T-cell (primary cell): ENCODE results near the gene AP2A2. TPM values are rescaled to one million over a fixed set of nuclear protein-coding genes. Genes with fewer than 3 reads are reported as not detected.

Experiments
- ATAC-seq, 4 experiments: fragments of 200-7000 bp in 3 of 4; fragments of 150-1000 bp in 1 of 4; cut with Tn5 transposase; replicated peaks in 1 of 4; 1 replicate in 3 of 4; 2 replicates in 1 of 4; pipeline ENCODE4 v1.10.0; 2021; ENCODE audit warnings: moderate library complexity in 3 of 4, mild to moderate bottlenecking in 2 of 4, moderate number of reproducible peaks in 1 of 4
- CTCF ChIA-PET, 2 donors: fragments of 300-600 bp; sonication (Branson Sonifier 250); formaldehyde crosslinking; loops; one replicate each; lab custom pipeline; 2022; ENCODE audit warnings: antibody characterized with exemption in 2 of 2; lab: Charles Lee
- POLR2A ChIA-PET, 2 donors: fragments of 300-600 bp; sonication (Branson Sonifier 250); formaldehyde crosslinking; loops; one replicate each; lab custom pipeline; 2022; ENCODE audit warnings: antibody characterized with exemption in 2 of 2; lab: Charles Lee
- DNase-seq, 35 experiments: peaks; one replicate each; pipeline versions ENCODE4 v3.0.0 to v3.0.0-alpha.2; 2013 to 2023
- H3K27ac ChIP-seq: one replicate; pipeline ENCODE4 v1.5.1; 2013; ENCODE audit warnings: low read length
- H3K27me3 ChIP-seq, 2 experiments: replicated peaks in 1 of 2; 1 replicate in 1 of 2; 2 replicates in 1 of 2; pipeline versions ENCODE4 v1.6.1 to v1.7.0; 2013; ENCODE audit warnings: low read length in 1 of 2, mixed read lengths in 1 of 2; ENCODE audit not compliant: control insufficient read depth in 2 of 2, insufficient read depth in 2 of 2; ENCODE audit errors: extremely low read depth in 1 of 2
- H3K36me3 ChIP-seq, 2 donors: 1 replicate in 1 of 2; 2 replicates in 1 of 2; pipeline versions ENCODE4 v1.6.1 to v1.7.0; 2013; ENCODE audit warnings: low read length in 1 of 2; ENCODE audit not compliant: control insufficient read depth in 2 of 2, insufficient read depth in 1 of 2; ENCODE audit errors: extremely low read depth in 1 of 2
- H3K4me1 ChIP-seq, 2 experiments: 1 replicate in 1 of 2; 2 replicates in 1 of 2; pipeline versions ENCODE4 v1.6.1 to v1.7.0; 2013; ENCODE audit warnings: low read length in 2 of 2, mixed read lengths in 1 of 2; ENCODE audit not compliant: insufficient read depth in 2 of 2, control insufficient read depth in 1 of 2; ENCODE audit errors: extremely low read depth in 1 of 2
- H3K4me3 ChIP-seq, 2 donors: 1 replicate in 1 of 2; 2 replicates in 1 of 2; pipeline versions ENCODE4 v1.5.1 to v1.7.0; 2013; ENCODE audit warnings: mild to moderate bottlenecking in 2 of 2, low read length in 1 of 2, moderate library complexity in 1 of 2; ENCODE audit not compliant: control insufficient read depth in 1 of 2; ENCODE audit errors: extremely low read depth in 1 of 2
- H3K9me3 ChIP-seq: 2 replicates; pipeline ENCODE4 v1.7.0; 2013
- H3K27ac Mint-ChIP-seq, 2 donors: one replicate each; pipeline ENCODE4 v1.8.0; 2020 to 2021; ENCODE audit warnings: mild to moderate bottlenecking in 2 of 2, mixed read lengths in 2 of 2
- H3K27me3 Mint-ChIP-seq, 2 donors: one replicate each; pipeline ENCODE4 v1.8.0; 2021 to 2022; ENCODE audit warnings: mixed read lengths in 2 of 2
- H3K36me3 Mint-ChIP-seq: one replicate; pipeline ENCODE4 v1.8.0; 2021; ENCODE audit warnings: mixed read lengths
- H3K4me1 Mint-ChIP-seq, 3 donors: one replicate each; pipeline ENCODE4 v1.8.0; 2020 to 2022; ENCODE audit warnings: mixed read lengths in 3 of 3, mild to moderate bottlenecking in 1 of 3
- H3K4me3 Mint-ChIP-seq, 3 donors: one replicate each; pipeline ENCODE4 v1.8.0; 2020 to 2022; ENCODE audit warnings: mild to moderate bottlenecking in 3 of 3, mixed read lengths in 3 of 3, moderate library complexity in 3 of 3
- H3K9me3 Mint-ChIP-seq, 3 donors: one replicate each; pipeline ENCODE4 v1.8.0; 2020 to 2022; ENCODE audit warnings: mixed read lengths in 3 of 3
- WGBS: methylation state at CpG from one replicate; pipeline ENCODE4 v1.1.5; 2013; ENCODE audit warnings: missing lambda C conversion rate; ENCODE audit not compliant: insufficient coverage; 5-methylcytosine and 5-hydroxymethylcytosine counted together
- total RNA-seq, 35 experiments: library from RNA in 6 of 35; stranded (reverse) in 6 of 35; fragments of 120-200 nt in 1 of 35; gene quantifications; one replicate each; pipeline versions ENCODE4 v1.2.1 to v1.2.4 and lab custom pipeline; 2013 to 2026

The AP2A2 gene
- total RNA-seq, 5 donors from 2014 or later (not counting 1 experiment from before 2014, with no cell fraction given) = 59.6 to 85.3 (median 70.8) TPM

DNA sequence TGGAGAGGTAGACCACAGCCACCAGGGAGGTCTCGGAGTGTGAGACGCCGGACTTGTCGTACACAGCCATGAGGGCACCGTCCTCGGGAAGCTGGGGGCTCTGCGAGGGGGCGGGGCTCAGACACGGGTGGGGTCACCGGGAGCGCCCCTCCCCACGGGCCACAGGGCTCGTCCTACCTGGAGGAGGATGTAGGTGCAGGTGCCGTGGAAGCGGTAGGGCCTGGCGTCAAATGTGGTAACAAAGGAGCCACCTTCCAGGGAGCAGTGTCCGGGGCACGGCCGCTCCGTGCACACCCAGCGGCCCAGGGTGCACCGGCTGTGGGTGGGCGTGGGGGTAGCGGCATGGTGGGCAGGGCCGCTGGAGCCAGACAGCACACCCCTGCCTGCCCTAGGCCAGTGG, 103.4 kb downstream of the AP2A2 start:
- Mint-ChIP-seq H3K9me3 (peaks cover 0 to 7% (median 0%) of the 10 kb centered on the region in 3 donors), H3K27ac (no peak overlapping the region), H3K4me1 (no peaks in the 10 kb centered on the region), H3K4me3 (no peak overlapping the region), H3K36me3 (no peaks in the 10 kb centered on the region), H3K27me3 (no peaks in the 10 kb centered on the region)
- POLR2A ChIA-PET = no interaction called here
- H3K36me3 ChIP-seq = no peaks in the 10 kb centered on the region
- DNase-seq = no peak
- 84% methylated on average over 23 of the region's 25 CpGs for WGBS
- CTCF ChIA-PET = no interaction called here
- no peak for ATAC-seq
- no peaks in the 10 kb centered on the region for H3K27me3 ChIP-seq
- no peak overlapping the region for H3K4me3 ChIP-seq
- H3K4me1 ChIP-seq = no peaks in the 10 kb centered on the region
- H3K27ac ChIP-seq = no peak overlapping the region
- no peaks in the 10 kb centered on the region for H3K9me3 ChIP-seq

DNA sequence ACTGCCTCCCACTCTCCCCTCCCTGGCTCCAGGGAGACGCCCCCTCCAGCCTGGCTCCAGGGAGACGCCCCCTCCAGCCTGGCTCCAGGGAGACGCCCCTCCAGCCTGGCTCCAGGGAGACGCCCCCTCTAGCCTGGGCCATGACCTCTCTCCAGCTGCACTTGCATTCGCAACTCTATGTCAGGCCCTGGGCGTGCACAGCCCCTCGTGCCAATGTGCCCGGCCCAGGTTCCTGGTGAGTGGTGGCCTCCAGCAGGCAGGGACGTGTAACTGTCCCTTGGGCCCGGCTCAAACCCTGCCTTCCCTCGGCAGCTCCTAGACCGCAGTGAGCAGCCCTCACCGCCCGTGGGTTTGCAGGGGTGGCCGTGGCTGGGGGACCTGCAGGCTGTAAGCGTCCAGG, 104.0 kb downstream of the AP2A2 start:
- POLR2A ChIA-PET = no interaction called here
- DNase-seq = no peak
- Mint-ChIP-seq H3K9me3 (peaks cover 0 to 7% (median 0%) of the 10 kb centered on the region in 3 donors), H3K4me1 (no peaks in the 10 kb centered on the region), H3K36me3 (no peaks in the 10 kb centered on the region), H3K4me3 (no peak overlapping the region), H3K27me3 (no peaks in the 10 kb centered on the region), H3K27ac (no peak overlapping the region)
- Histone ChIP-seq H3K9me3 (no peaks in the 10 kb centered on the region), H3K4me1 (no peaks in the 10 kb centered on the region), H3K4me3 (no peak overlapping the region), H3K27ac (no peak overlapping the region), H3K27me3 (no peaks in the 10 kb centered on the region), H3K36me3 (no peaks in the 10 kb centered on the region)
- CTCF ChIA-PET = no interaction called here
- ATAC-seq = no peak
- WGBS = 70% methylated on average over 16 of the region's 16 CpGs

DNA sequence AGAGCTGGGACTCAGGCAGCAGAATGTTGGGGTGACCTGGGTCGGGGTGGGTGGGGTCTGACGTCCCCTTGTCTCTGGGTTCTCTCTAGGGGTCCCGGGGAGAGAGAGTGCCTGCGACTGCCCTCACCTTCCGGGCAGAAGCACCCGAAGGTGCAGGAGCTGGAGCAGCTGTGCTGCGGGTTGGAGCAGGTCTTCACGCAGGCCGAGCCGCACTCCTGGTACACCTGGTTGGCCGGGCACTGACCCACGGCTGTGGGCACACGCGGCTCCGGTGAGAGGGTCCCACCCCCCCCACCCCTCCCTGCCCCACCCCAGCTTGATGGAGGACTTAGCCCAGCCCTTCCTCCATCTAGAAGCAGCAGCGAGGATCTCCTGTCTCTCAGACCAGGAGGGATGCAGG, 104.4 kb downstream of the AP2A2 start:
- Histone ChIP-seq H3K9me3 (no peaks in the 10 kb centered on the region), H3K27ac (no peak overlapping the region), H3K4me1 (no peaks in the 10 kb centered on the region), H3K36me3 (no peaks in the 10 kb centered on the region), H3K27me3 (no peaks in the 10 kb centered on the region), H3K4me3 (no peak overlapping the region)
- ChIA-PET POLR2A (no interaction called here), CTCF (no interaction called here)
- Mint-ChIP-seq H3K4me1 (no peaks in the 10 kb centered on the region), H3K36me3 (no peaks in the 10 kb centered on the region), H3K9me3 (peaks cover 0 to 7% (median 0%) of the 10 kb centered on the region in 3 donors), H3K4me3 (no peak overlapping the region), H3K27me3 (no peaks in the 10 kb centered on the region), H3K27ac (no peak overlapping the region)
- 64% methylated on average over 8 of the region's 16 CpGs for WGBS
- DNase-seq = no peak
- no peak for ATAC-seq

DNA sequence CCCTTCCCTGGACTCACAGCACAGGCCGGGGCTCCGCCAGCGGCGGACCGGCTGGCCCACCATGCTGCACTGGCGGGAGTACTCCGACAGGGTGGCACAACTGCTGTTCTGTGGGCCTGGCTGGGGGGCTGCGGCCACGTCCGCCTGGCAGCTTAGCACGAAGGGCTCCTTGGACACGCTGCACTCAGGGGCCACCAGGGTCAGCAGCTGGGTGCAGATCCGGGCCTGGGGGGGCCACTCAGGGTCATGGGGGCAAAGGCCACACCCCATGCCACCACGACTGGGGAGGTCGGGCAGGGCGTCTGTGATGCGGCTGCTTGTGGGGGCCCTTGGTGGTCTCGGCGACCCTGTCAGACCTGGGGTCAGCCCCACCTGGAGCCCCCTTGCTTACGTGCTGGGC, 104.9 kb downstream of the AP2A2 start:
- Mint-ChIP-seq H3K27ac (no peak overlapping the region), H3K4me3 (no peak overlapping the region), H3K4me1 (no peaks in the 10 kb centered on the region), H3K36me3 (no peaks in the 10 kb centered on the region), H3K9me3 (peaks cover 0 to 7% (median 0%) of the 10 kb centered on the region in 3 donors), H3K27me3 (no peaks in the 10 kb centered on the region)
- POLR2A ChIA-PET = no interaction called here
- DNase-seq (no peak), ATAC-seq (no peak)
- no peak overlapping the region for H3K4me3 ChIP-seq
- CTCF ChIA-PET = no interaction called here
- 79% methylated on average over 15 of the region's 20 CpGs for WGBS
- H3K27me3 ChIP-seq = no peaks in the 10 kb centered on the region
- H3K27ac ChIP-seq = no peak overlapping the region
- no peaks in the 10 kb centered on the region for H3K9me3 ChIP-seq
- H3K4me1 ChIP-seq = no peaks in the 10 kb centered on the region
- H3K36me3 ChIP-seq = no peaks in the 10 kb centered on the region

DNA sequence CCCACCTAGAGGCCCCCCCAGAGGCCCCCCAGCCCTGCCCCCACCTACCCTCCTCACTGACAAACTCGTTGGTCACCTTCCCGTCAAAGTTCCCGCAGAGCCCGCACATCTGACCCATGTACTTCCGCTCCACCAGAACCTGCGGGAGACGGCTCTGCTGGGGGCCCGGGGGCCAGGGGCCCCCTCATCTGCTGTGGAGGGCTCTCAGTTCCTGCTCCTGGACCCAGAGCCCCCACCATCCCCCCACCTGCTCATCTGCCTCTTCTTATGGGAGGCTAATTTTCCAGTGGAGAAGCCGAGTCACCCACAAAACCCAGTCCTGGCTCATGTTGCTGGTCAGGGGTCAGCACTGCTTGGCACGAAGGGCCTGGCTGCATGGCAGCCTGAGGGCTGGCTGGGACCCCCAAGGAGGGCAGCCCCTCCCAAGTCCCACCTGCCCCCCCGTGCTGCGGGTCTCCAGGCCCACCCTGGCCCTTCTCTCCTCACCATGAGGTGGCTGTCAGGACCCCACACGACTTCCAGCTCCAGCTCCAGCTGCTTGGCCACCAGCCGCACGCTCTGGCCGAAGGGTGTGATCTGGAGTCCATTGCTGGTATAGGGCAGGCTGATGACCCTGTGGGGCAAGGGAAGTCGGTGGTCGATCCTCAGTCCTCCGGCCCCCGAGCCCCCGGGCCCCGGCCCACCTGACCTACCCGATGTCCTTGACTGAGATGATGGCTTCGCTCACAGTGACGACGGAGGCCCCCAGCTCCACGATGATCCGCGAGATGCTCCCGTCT, 105.6 kb downstream of the AP2A2 start:
- 87% methylated on average over 26 of the region's 30 CpGs for WGBS
- Mint-ChIP-seq H3K4me1 (no peaks in the 10 kb centered on the region), H3K27ac (no peak overlapping the region), H3K9me3 (peaks cover 0 to 7% (median 0%) of the 10 kb centered on the region in 3 donors), H3K4me3 (no peak overlapping the region), H3K27me3 (no peaks in the 10 kb centered on the region), H3K36me3 (no peaks in the 10 kb centered on the region)
- Histone ChIP-seq H3K4me3 (no peak overlapping the region), H3K27me3 (no peaks in the 10 kb centered on the region), H3K4me1 (no peaks in the 10 kb centered on the region), H3K27ac (no peak overlapping the region), H3K9me3 (no peaks in the 10 kb centered on the region), H3K36me3 (no peaks in the 10 kb centered on the region)
- ChIA-PET POLR2A (no interaction called here), CTCF (no interaction called here)
- no peak for ATAC-seq
- DNase-seq = no peak

DNA sequence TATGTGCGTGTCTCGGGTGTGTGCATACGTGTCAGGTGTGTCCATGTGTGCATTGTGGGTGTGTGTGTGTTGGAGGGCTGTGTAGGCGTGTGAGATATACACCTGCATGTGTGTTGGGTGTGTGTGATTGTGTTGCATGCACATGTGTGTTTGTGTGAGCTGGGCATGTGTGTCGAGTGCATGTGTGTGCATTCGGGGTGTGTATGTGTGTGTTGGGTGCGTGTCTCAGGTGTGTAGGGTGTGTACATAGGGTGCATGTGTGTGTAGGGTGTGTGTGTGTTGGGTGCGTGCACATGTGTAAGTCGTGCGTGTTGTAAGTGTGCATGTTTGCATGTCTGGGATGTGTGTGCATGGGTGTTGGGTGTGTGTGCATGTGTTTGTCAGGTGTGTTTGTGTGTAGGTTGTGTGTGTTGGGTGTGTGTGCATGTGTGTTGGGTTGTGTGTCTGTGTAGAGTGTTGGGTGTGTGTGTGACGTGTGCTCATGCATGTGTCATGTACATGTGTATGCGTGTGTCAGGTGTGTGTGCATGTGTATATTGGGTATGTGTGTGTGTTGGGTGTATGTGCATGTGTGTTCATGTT, 106.7 kb downstream of the AP2A2 start:
- 84% methylated on average over 12 of the region's 12 CpGs for WGBS
- POLR2A ChIA-PET = no interaction called here
- CTCF ChIA-PET = no interaction called here
- DNase-seq (no peak), ATAC-seq (no peak)
- Mint-ChIP-seq H3K4me1 (no peaks in the 10 kb centered on the region), H3K27ac (no peak overlapping the region), H3K4me3 (no peak overlapping the region), H3K36me3 (no peaks in the 10 kb centered on the region), H3K27me3 (no peaks in the 10 kb centered on the region), H3K9me3 (peaks cover 0 to 7% (median 0%) of the 10 kb centered on the region in 3 donors)
- no peaks in the 10 kb centered on the region for H3K9me3 ChIP-seq
- H3K36me3 ChIP-seq = no peaks in the 10 kb centered on the region
- peaks cover 0 to 4% of the 10 kb centered on the region in 2 experiments for H3K27me3 ChIP-seq
- no peak overlapping the region for H3K27ac ChIP-seq
- H3K4me3 ChIP-seq = no peak overlapping the region
- H3K4me1 ChIP-seq = no peaks in the 10 kb centered on the region
